Loucy (cell line): Measurements from ENCODE around the gene MXRA8.

Experiments
- CTCF ChIP-seq: fragments of 200-600 bp; sonication (generic); conservative IDR thresholded peaks from 2 replicates; pipeline ENCODE4 v1.5.1; 2014; ENCODE audit warnings: mild to moderate bottlenecking, antibody characterized with exemption, low read length
- EZH2phosphoT487 ChIP-seq: fragments of 200-600 bp; IDR thresholded peaks from 2 replicates; pipeline ENCODE4 v1.6.1; 2018; ENCODE audit warnings: antibody characterized with exemption, mild to moderate bottlenecking, moderate library complexity, borderline replicate concordance

DNA sequence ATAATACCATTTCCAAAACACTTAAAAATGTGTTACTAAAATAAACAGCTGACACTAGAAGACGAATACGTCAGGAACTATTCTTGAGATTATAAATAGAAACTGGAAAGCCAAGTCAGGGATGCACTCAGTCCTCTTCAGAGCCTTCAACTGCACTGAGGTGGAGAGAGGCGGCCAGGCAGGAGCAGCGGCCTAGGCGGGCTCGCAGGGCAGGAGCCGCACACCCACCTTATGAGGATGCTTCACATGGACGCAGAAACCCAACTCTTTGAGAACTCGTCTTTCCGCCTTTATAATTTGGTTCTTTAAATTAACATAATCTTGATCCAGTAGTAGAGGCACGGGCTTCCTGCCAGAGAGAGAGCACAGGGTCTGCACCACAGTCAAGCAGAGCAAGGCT, 36.8 kb upstream of the MXRA8 start:
- TF ChIP-seq CTCF (no peak), EZH2phosphoT487 (no peak)
